Gastrocnemius medialis (tissue), 4 donors: ENCODE measurements around the gene ATP9B. TPM values are rescaled to one million over a fixed set of nuclear protein-coding genes. Genes with fewer than 3 reads are reported as not detected.

Experiments used
- ATAC-seq, 2 donors: fragments of 150-250 bp; one replicate each; pipeline ENCODE4 v1.9.1; 2016
- DNase-seq, 2 donors: peaks; one replicate each; pipeline ENCODE4 v3.0.0-alpha.2; 2019
- H3K27ac ChIP-seq, 4 donors: fragments of 200-600 bp; sonication (generic); 1 replicate in 1 of 4; 2 replicates in 3 of 4; pipeline ENCODE4 v1.5.1; 2016 to 2018; ENCODE audit warnings: mild to moderate bottlenecking in 2 of 4, moderate library complexity in 1 of 4
- H3K27me3 ChIP-seq, 3 donors: fragments of 200-600 bp; sonication (generic) in 2 of 3; 1 replicate in 1 of 3; 2 replicates in 2 of 3; pipeline versions ENCODE4 v1.5.1 to v1.6.0; 2016 to 2019; ENCODE audit warnings: mild to moderate bottlenecking in 1 of 3, moderate library complexity in 1 of 3
- H3K36me3 ChIP-seq, 2 donors: fragments of 200-600 bp; sonication (generic) in 1 of 2; one replicate each; pipeline ENCODE4 v1.5.1; 2017 to 2018
- H3K4me1 ChIP-seq, 2 donors: fragments of 200-600 bp; sonication (generic) in 1 of 2; one replicate each; pipeline ENCODE4 v1.5.1; 2016 to 2017; ENCODE audit warnings: mild to moderate bottlenecking in 2 of 2
- H3K4me3 ChIP-seq, 4 donors: fragments of 200-600 bp; sonication (generic) in 3 of 4; 1 replicate in 1 of 4; 2 replicates in 3 of 4; pipeline ENCODE4 v1.5.1; 2016 to 2019; ENCODE audit warnings: mild to moderate bottlenecking in 2 of 4
- H3K9me3 ChIP-seq, 3 donors: fragments of 200-600 bp; sonication (generic) in 2 of 3; 1 replicate in 1 of 3; 2 replicates in 2 of 3; pipeline ENCODE4 v1.5.1; 2016 to 2019
- CTCF ChIP-seq, 5 experiments: fragments of 450-650 bp in 3 of 5; fragments of 200-600 bp in 2 of 5; sonication (generic) in 2 of 5; IDR thresholded peaks in 4 of 5; conservative IDR thresholded peaks in 1 of 5; 1 replicate in 4 of 5; 2 replicates in 1 of 5; pipeline ENCODE4 v1.5.1; 2016 to 2019; ENCODE audit warnings: antibody characterized with exemption in 5 of 5, mild to moderate bottlenecking in 3 of 5, moderate library complexity in 3 of 5
- POLR2A ChIP-seq, 2 donors: fragments of 450-650 bp; IDR thresholded peaks; one replicate each; pipeline ENCODE4 v1.6.1; 2017; ENCODE audit warnings: antibody characterized with exemption in 2 of 2, mild to moderate bottlenecking in 2 of 2, moderate library complexity in 2 of 2
- in situ Hi-C, 4 donors: fragments of 200-750 bp; cut with MboI; loops; one replicate each; pipeline versions ENCODE4 v1.15.0 to v1.8.0; 2017; ENCODE audit warnings: low sequenced_read_pairs in 4 of 4
- intact Hi-C: fragments of 100-400 bp; cut with DNase I; formaldehyde crosslinking; loops from one replicate; pipeline ENCODE4 v1.15.1; 2023; ENCODE audit warnings: low total_unique reads
- total RNA-seq, 4 donors: library from RNA; depleted of rRNA; stranded (reverse); fragments of >200 nt; gene quantifications; one replicate each; pipeline versions ENCODE4 v1.1.0 to v1.2.3, GENCODE V29; 2016

ATP9B gene
- total RNA-seq, 4 donors from 2014 or later: 9.9 to 33.6 (median 18.6) TPM

- Histone ChIP-seq H3K27ac (no peak overlapping the region), H3K4me3 (no peak overlapping the region), H3K4me1 (peaks cover 0 to 5% of the 10 kb centered on the region in 2 donors), H3K9me3 (no peaks in the 10 kb centered on the region), H3K36me3 (peaks cover 0 to 11% of the 10 kb centered on the region in 2 donors), H3K27me3 (no peaks in the 10 kb centered on the region)
- in situ Hi-C loops (no loop called here), intact Hi-C loops (no loop called here)
- ATAC-seq: no peak
- TF ChIP-seq CTCF (IDR thresholded peaks at IDR 0.05 in 4 of 5, conservative IDR thresholded peaks at IDR 0.05 in 1 of 5): no peak
- TF ChIP-seq POLR2A (IDR thresholded peaks at IDR 0.05): no peak
- no peak for DNase-seq
Observed at GRCh38 chr18:79129120-79129519, 59.9 kb downstream of the ATP9B start.

GRCh38 chr18:79133724-79134123 is 64.5 kb downstream of the ATP9B start:
- Histone ChIP-seq H3K4me1 (peaks cover 0 to 5% of the 10 kb centered on the region in 2 donors), H3K27me3 (no peaks in the 10 kb centered on the region), H3K4me3 (no peak overlapping the region), H3K27ac (no peak overlapping the region), H3K36me3 (no peaks in the 10 kb centered on the region), H3K9me3 (no peaks in the 10 kb centered on the region)
- TF ChIP-seq CTCF (IDR thresholded peaks at IDR 0.05 in 4 of 5, conservative IDR thresholded peaks at IDR 0.05 in 1 of 5) (no peak), POLR2A (IDR thresholded peaks at IDR 0.05) (no peak)
- DNase-seq (peak in 1 of 2 donors; percentile 16), ATAC-seq (peak in 1 of 2 donors; percentile 68)
- intact Hi-C loops (no loop called here), in situ Hi-C loops (no loop called here)

- in situ Hi-C loops: no loop called here
- H3K36me3 ChIP-seq: peaks cover 0 to 7% of the 10 kb centered on the region in 2 donors
- ATAC-seq: no peak
- TF ChIP-seq POLR2A (IDR thresholded peaks at IDR 0.05) (no peak), CTCF (IDR thresholded peaks at IDR 0.05 in 4 of 5, conservative IDR thresholded peaks at IDR 0.05 in 1 of 5) (no peak)
- no peak for DNase-seq
- peaks cover 0 to 5% of the 10 kb centered on the region in 2 donors for H3K4me1 ChIP-seq
- H3K9me3 ChIP-seq: no peaks in the 10 kb centered on the region
- H3K27me3 ChIP-seq: no peaks in the 10 kb centered on the region
- no peak overlapping the region for H3K27ac ChIP-seq
- intact Hi-C loops: no loop called here
- H3K4me3 ChIP-seq: no peak overlapping the region
Observed at GRCh38 chr18:79135924-79136323, 66.7 kb downstream of the ATP9B start.

- H3K4me3 ChIP-seq: no peak overlapping the region
- no peak for ATAC-seq
- in situ Hi-C loops (no loop called here), intact Hi-C loops (no loop called here)
- no peak for DNase-seq
- no peaks in the 10 kb centered on the region for H3K27me3 ChIP-seq
- no peak overlapping the region for H3K27ac ChIP-seq
- H3K36me3 ChIP-seq: peaks cover 0 to 7% of the 10 kb centered on the region in 2 donors
- peaks cover 0 to 5% of the 10 kb centered on the region in 2 donors for H3K4me1 ChIP-seq
- TF ChIP-seq POLR2A (IDR thresholded peaks at IDR 0.05): no peak
- H3K9me3 ChIP-seq: no peaks in the 10 kb centered on the region
Observed at GRCh38 chr18:79136742-79137141, 67.5 kb downstream of the ATP9B start.

GRCh38 chr18:79139206-79139605 is 70.0 kb downstream of the ATP9B start:
- Histone ChIP-seq H3K9me3 (no peaks in the 10 kb centered on the region), H3K4me1 (no peaks in the 10 kb centered on the region), H3K27ac (no peak overlapping the region), H3K36me3 (peaks cover 0 to 7% of the 10 kb centered on the region in 2 donors), H3K4me3 (no peak overlapping the region), H3K27me3 (no peaks in the 10 kb centered on the region)
- intact Hi-C loops: no loop called here
- in situ Hi-C loops: no loop called here
- ATAC-seq (no peak), DNase-seq (no peak)
- TF ChIP-seq POLR2A (IDR thresholded peaks at IDR 0.05) (no peak), CTCF (IDR thresholded peaks at IDR 0.05 in 4 of 5, conservative IDR thresholded peaks at IDR 0.05 in 1 of 5) (no peak)
